Sigmoid colon (tissue), 4 donors: ENCODE results near the gene FMN2.

ENCODE experiments used
- EP300 ChIP-seq, 4 donors: sonication (generic); formaldehyde crosslinking; IDR thresholded peaks; one replicate each; pipeline ENCODE4 v1.6.1; 2017; ENCODE audit warnings: antibody characterized with exemption in 4 of 4
- POLR2A ChIP-seq, 2 donors: fragments of 450-650 bp; IDR thresholded peaks; one replicate each; pipeline ENCODE4 v1.6.1; 2016; ENCODE audit warnings: antibody characterized with exemption in 2 of 2, mild to moderate bottlenecking in 2 of 2, moderate library complexity in 2 of 2
- POLR2AphosphoS5 ChIP-seq, 4 donors: sonication (generic); formaldehyde crosslinking; IDR thresholded peaks; one replicate each; pipeline ENCODE4 v1.6.1; 2017; ENCODE audit warnings: antibody characterized with exemption in 4 of 4
- TF ChIP-seq, protein P1 (sequence below), 4 experiments: fragments of 450-650 bp in 3 of 4; fragments of 200-600 bp in 1 of 4; IDR thresholded peaks; one replicate each; pipeline ENCODE4 v1.5.1; 2016 to 2019; ENCODE audit warnings: antibody characterized with exemption in 4 of 4, mild to moderate bottlenecking in 3 of 4, moderate library complexity in 2 of 4

DNA sequence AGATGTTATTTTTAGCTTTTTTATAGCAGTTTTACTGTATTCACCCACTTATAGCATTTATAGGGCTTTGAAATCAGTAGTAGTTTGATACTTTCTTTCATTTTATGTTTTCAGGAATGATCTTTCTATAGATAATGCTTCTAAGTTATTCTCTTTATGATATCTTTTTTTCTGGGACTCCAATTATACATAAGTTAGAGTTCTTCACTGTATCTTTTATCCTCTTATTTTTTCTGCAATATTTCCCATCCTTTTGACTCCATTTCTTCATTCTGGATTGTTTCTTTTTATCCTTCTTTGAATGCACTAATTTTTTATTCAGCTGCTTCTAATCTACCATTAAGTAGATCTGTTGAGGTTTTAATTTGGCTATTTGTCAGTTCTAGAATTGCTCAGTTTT, 73.1 kb downstream of the FMN2 start:
- TF ChIP-seq POLR2A (IDR thresholded peaks at IDR 0.05) (no peak), EP300 (IDR thresholded peaks at IDR 0.05) (no peak), POLR2AphosphoS5 (IDR thresholded peaks at IDR 0.05) (no peak)
- TF ChIP-seq, protein P1, sequence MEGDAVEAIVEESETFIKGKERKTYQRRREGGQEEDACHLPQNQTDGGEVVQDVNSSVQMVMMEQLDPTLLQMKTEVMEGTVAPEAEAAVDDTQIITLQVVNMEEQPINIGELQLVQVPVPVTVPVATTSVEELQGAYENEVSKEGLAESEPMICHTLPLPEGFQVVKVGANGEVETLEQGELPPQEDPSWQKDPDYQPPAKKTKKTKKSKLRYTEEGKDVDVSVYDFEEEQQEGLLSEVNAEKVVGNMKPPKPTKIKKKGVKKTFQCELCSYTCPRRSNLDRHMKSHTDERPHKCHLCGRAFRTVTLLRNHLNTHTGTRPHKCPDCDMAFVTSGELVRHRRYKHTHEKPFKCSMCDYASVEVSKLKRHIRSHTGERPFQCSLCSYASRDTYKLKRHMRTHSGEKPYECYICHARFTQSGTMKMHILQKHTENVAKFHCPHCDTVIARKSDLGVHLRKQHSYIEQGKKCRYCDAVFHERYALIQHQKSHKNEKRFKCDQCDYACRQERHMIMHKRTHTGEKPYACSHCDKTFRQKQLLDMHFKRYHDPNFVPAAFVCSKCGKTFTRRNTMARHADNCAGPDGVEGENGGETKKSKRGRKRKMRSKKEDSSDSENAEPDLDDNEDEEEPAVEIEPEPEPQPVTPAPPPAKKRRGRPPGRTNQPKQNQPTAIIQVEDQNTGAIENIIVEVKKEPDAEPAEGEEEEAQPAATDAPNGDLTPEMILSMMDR (IDR thresholded peaks at IDR 0.05) = no peak
